NCI-H510A treated with DMSO at 0.1 percent for 48 hours (cell line): Measurements from ENCODE around the gene CD151.

Experiments
- DNase-seq: peaks from one replicate; lab custom pipeline; 2025; lab: John Stamatoyannopoulos, UW

Gene CD151

GRCh38 chr11:832529-833113 lies at the start of gene CD151:
Gene CD151, plus strand, starts transcription at chr11:832952. Its CDS starts 3,118 bp downstream, at chr11:836070.
- DNase-seq, result no peak

- DNase-seq, result peak; percentile 18
These were observed 49.2 kb upstream of the CD151 start for GRCh38 chr11:783581-784015.

GRCh38 chr11:786235-787083 lies 46.3 kb upstream of the CD151 start:
- no peak for DNase-seq

GRCh38 chr11:787084-787675 lies 45.6 kb upstream of the CD151 start:
- no peak for DNase-seq

GRCh38 chr11:788009-788640 lies 44.6 kb upstream of the CD151 start:
- DNase-seq, result no peak

- no peak for DNase-seq
These were observed 43.5 kb upstream of the CD151 start for GRCh38 chr11:788953-789940.

- DNase-seq, result peak; percentile 7
These were observed 42.8 kb upstream of the CD151 start, which contains the start of gene CEND1 for GRCh38 chr11:789943-790342. Gene CEND1, minus strand, starts transcription at chr11:790090. Its CDS starts 1,514 bp downstream, at chr11:788576.

- no peak for DNase-seq
These were observed 41.8 kb upstream of the CD151 start for GRCh38 chr11:790721-791564.

GRCh38 chr11:791658-792534 lies 40.9 kb upstream of the CD151 start:
- DNase-seq, result no peak

GRCh38 chr11:792535-792821 lies 40.3 kb upstream of the CD151 start:
- no peak for DNase-seq

- peak; percentile 19 for DNase-seq
These were observed 39.9 kb upstream of the CD151 start for GRCh38 chr11:792873-793272.

GRCh38 chr11:793556-793955 lies 39.2 kb upstream of the CD151 start:
- DNase-seq, result no peak

GRCh38 chr11:794013-794765 lies 38.6 kb upstream of the CD151 start:
- no peak for DNase-seq

- no peak for DNase-seq
These were observed 37.8 kb upstream of the CD151 start for GRCh38 chr11:794766-795633.

- peak; percentile 54 for DNase-seq
These were observed 36.9 kb upstream of the CD151 start for GRCh38 chr11:795634-796564.

- no peak for DNase-seq
These were observed 36.0 kb upstream of the CD151 start for GRCh38 chr11:796565-797295.
